Neuronal stem cell (in vitro differentiated cells): ENCODE data around the gene SLC22A16.

Experiments
- DNase-seq: peaks from one replicate; pipeline ENCODE4 v3.0.0-alpha.2; 2013; ENCODE audit warnings: low spot score
- H2AFZ ChIP-seq: one replicate; pipeline ENCODE4 v1.6.1; 2013; ENCODE audit warnings: mild to moderate bottlenecking, low read length, inconsistent platforms
- H2AK5ac ChIP-seq: 2 replicates; pipeline ENCODE4 v1.6.1; 2013; ENCODE audit warnings: low read depth, mild to moderate bottlenecking, inconsistent platforms, low read length, moderate library complexity, mixed read lengths
- H2BK120ac ChIP-seq: 2 replicates; pipeline ENCODE4 v1.6.1; 2013; ENCODE audit warnings: low read depth, mild to moderate bottlenecking, inconsistent platforms, low read length, moderate library complexity, mixed read lengths
- H2BK12ac ChIP-seq: one replicate; pipeline ENCODE4 v1.6.1; 2013; ENCODE audit warnings: low read length, inconsistent platforms
- H2BK15ac ChIP-seq: 2 replicates; pipeline ENCODE4 v1.6.1; 2013; ENCODE audit warnings: mild to moderate bottlenecking, low read length, inconsistent platforms, mixed read lengths
- H2BK5ac ChIP-seq: one replicate; pipeline ENCODE4 v1.6.1; 2013; ENCODE audit warnings: inconsistent platforms, mild to moderate bottlenecking, low read length, moderate library complexity
- H3K14ac ChIP-seq: one replicate; pipeline ENCODE4 v1.6.1; 2013; ENCODE audit warnings: low read length, inconsistent platforms
- H3K18ac ChIP-seq: 2 replicates; pipeline ENCODE4 v1.6.1; 2013; ENCODE audit warnings: low read length, inconsistent platforms
- H3K23ac ChIP-seq: 2 replicates; pipeline ENCODE4 v1.6.1; 2013; ENCODE audit warnings: low read depth, mild to moderate bottlenecking, mixed read lengths, low read length, inconsistent platforms; ENCODE audit not compliant: poor library complexity
- H3K27ac ChIP-seq: replicated peaks from 3 replicates; pipeline ENCODE4 v1.5.1; 2013; ENCODE audit warnings: low read length, inconsistent platforms
- H3K27me3 ChIP-seq, 3 experiments: 2 replicates each; pipeline ENCODE4 v1.6.1; 2013; ENCODE audit warnings: low read length in 3 of 3, mild to moderate bottlenecking in 2 of 3, inconsistent platforms in 1 of 3, low read depth in 1 of 3, mixed read lengths in 1 of 3, moderate library complexity in 1 of 3; ENCODE audit not compliant: control insufficient read depth in 3 of 3, insufficient read depth in 3 of 3
- H3K36me3 ChIP-seq, 2 donors: replicated peaks in 1 of 2; 2 replicates each; pipeline ENCODE4 v1.6.1; 2013; ENCODE audit warnings: low read length in 2 of 2; ENCODE audit not compliant: control insufficient read depth in 2 of 2, insufficient read depth in 2 of 2
- H3K4ac ChIP-seq: 2 replicates; pipeline ENCODE4 v1.6.1; 2013; ENCODE audit warnings: inconsistent platforms, mild to moderate bottlenecking, low read length, moderate library complexity
- H3K4me1 ChIP-seq, 2 donors: 1 replicate in 1 of 2; 2 replicates in 1 of 2; pipeline ENCODE4 v1.6.1; 2013; ENCODE audit warnings: low read length in 2 of 2, low read depth in 1 of 2; ENCODE audit not compliant: control insufficient read depth in 2 of 2, insufficient read depth in 1 of 2
- H3K4me2 ChIP-seq: one replicate; pipeline ENCODE4 v1.6.1; 2013; ENCODE audit warnings: mild to moderate bottlenecking, low read length, inconsistent platforms; ENCODE audit not compliant: insufficient read depth, poor library complexity, severe bottlenecking
- H3K4me3 ChIP-seq, 2 donors: 2 replicates each; pipeline ENCODE4 v1.5.1; 2013; ENCODE audit warnings: low read length in 2 of 2, mild to moderate bottlenecking in 2 of 2, inconsistent platforms in 1 of 2, moderate library complexity in 1 of 2
- H3K79me1 ChIP-seq: one replicate; pipeline ENCODE4 v1.6.1; 2013; ENCODE audit warnings: low read depth, mild to moderate bottlenecking, inconsistent platforms, low read length, moderate library complexity
- H3K9ac ChIP-seq: one replicate; pipeline ENCODE4 v1.6.1; 2013; ENCODE audit warnings: mild to moderate bottlenecking, low read depth, low read length, inconsistent platforms; ENCODE audit not compliant: poor library complexity
- H3K9me3 ChIP-seq, 2 donors: replicated peaks in 1 of 2; 2 replicates each; pipeline versions ENCODE3 to v1.6.1; 2013; ENCODE audit warnings: low read length in 2 of 2, mild to moderate bottlenecking in 2 of 2, inconsistent platforms in 1 of 2, low read depth in 1 of 2, mixed read lengths in 1 of 2, moderate library complexity in 1 of 2; ENCODE audit not compliant: control insufficient read depth in 2 of 2, insufficient read depth in 1 of 2
- H4K8ac ChIP-seq: one replicate; pipeline ENCODE4 v1.6.1; 2013; ENCODE audit warnings: low read depth, mild to moderate bottlenecking, inconsistent platforms, low read length, moderate library complexity
- H4K91ac ChIP-seq: one replicate; pipeline ENCODE4 v1.6.1; 2013; ENCODE audit warnings: low read length, low read depth, mild to moderate bottlenecking, inconsistent platforms; ENCODE audit not compliant: poor library complexity
- whole genome bisulfite sequencing, 2 donors: extraction: QIAGEN DNeasy Blood & Tissue Kit; methylation state at CpG; one replicate each; pipeline ENCODE4 v1.1.7; 2013; ENCODE audit warnings: missing lambda C conversion rate in 2 of 2, mixed read lengths in 1 of 2; ENCODE audit not compliant: insufficient read length in 2 of 2, insufficient replicate concordance in 1 of 2; ENCODE audit errors: extremely low coverage in 2 of 2; 5-methylcytosine and 5-hydroxymethylcytosine counted together

The SLC22A16 gene

DNA sequence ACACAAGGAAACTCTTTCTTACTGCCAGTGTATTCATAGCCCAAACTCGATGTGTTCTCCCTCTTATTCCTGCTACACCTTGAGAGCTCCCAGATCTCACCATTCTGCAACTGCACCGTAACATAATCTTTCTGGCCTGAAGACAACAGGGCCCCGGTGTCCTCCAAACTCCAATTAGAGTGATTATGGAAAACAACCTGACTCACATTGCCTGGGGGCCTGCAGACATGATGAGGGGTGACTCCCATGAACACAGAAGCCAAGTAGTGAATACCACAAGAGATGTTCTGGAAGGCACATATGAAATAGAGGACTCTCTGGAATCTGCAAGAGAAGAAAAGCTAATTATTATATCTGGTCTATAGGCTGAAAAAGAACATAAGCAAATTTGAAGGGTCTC lies 19.7 kb downstream of the SLC22A16 start:
- Histone ChIP-seq H3K27ac (no peak overlapping the region), H3K4me2 (no peak overlapping the region), H3K27me3 (no peaks in the 10 kb centered on the region), H2AFZ (no peak overlapping the region), H4K8ac (no peak overlapping the region), H2BK120ac (no peak overlapping the region), H3K9ac (no peak overlapping the region), H4K91ac (no peak overlapping the region), H3K14ac (no peak overlapping the region), H3K9me3 (peaks cover 0 to 6% of the 10 kb centered on the region in 2 donors), H2BK5ac (no peak overlapping the region), H2BK15ac (no peak overlapping the region), H3K4me3 (no peak overlapping the region), H2BK12ac (no peak overlapping the region), H3K79me1 (no peaks in the 10 kb centered on the region), H2AK5ac (no peak overlapping the region), H3K4me1 (peaks cover 0 to 5% of the 10 kb centered on the region in 2 donors), H3K23ac (no peak overlapping the region), H3K18ac (no peak overlapping the region), H3K36me3 (no peaks in the 10 kb centered on the region), H3K4ac (no peak overlapping the region)
- no CpG with 5 or more reads among the region's 3 CpGs for WGBS, 2 donors
- no peak for DNase-seq

DNA sequence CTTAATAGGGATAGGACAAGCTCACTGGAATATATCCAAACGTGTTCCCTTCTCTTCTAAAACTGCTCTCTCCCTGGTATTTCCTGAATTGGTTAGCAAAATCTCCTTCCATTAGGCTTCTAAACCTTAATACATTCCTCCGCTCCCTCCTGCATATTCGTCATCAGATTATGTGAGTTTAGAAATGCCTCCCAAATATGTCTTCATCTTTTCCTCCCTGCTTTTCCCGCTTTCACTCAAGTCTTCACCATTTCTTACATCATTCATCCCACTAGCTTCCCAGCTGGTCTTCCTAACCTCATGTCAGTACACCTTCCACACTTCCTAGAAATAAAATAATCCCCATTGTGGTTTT lies 26.9 kb downstream of the SLC22A16 start:
- H3K18ac ChIP-seq, result no peak overlapping the region
- no CpG with 5 or more reads among the region's 4 CpGs for WGBS, 2 donors
- no peak overlapping the region for H2BK5ac ChIP-seq
- no peaks in the 10 kb centered on the region for H3K36me3 ChIP-seq
- H3K4me3 ChIP-seq, result no peak overlapping the region
- no peak overlapping the region for H3K4me2 ChIP-seq
- H2BK12ac ChIP-seq, result no peak overlapping the region
- no peak overlapping the region for H3K23ac ChIP-seq
- H3K9ac ChIP-seq, result no peak overlapping the region
- no peaks in the 10 kb centered on the region for H3K27me3 ChIP-seq
- H2AK5ac ChIP-seq, result no peak overlapping the region
- H2AFZ ChIP-seq, result no peak overlapping the region
- H3K4me1 ChIP-seq, result peaks cover 0 to 6% of the 10 kb centered on the region in 2 donors
- H2BK120ac ChIP-seq, result no peak overlapping the region
- DNase-seq, result no peak
- no peak overlapping the region for H4K8ac ChIP-seq
- no peak overlapping the region for H3K14ac ChIP-seq
- H2BK15ac ChIP-seq, result no peak overlapping the region
- no peaks in the 10 kb centered on the region for H3K79me1 ChIP-seq
- no peak overlapping the region for H3K27ac ChIP-seq
- no peak overlapping the region for H4K91ac ChIP-seq
- no peak overlapping the region for H3K4ac ChIP-seq
- H3K9me3 ChIP-seq, result no peaks in the 10 kb centered on the region

DNA sequence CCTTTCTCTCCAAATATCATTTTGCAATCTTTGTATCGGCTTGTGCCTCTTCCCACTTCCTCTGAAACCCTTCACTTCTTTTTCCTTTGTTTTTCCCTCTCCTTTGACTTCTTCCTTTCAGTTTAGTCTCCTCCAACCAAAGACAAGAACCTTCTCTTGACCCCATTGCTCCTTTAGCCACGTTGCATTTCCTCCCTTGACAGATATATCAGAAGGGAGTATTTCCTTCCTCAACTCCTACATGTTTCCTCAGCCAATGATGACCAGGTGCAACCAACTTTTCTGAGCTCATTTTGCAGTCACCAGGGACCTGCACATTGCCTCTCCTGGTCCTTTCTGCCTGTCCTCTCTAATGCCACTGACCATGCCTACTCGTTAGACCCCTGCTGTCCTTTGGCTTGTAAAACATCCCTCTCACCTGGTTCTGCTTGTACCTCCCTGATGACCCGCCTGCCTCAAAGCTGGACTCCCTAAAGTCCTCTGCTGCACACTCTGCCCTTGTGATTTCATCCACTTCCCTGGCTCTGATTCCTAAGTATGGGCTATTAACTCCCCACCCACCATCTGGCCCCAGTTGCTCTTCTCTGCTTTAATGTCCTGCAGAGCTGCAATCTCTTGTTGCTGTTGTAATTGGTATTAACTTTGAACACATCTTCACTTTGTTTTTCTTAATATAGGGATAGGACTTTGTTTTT lies 27.4 kb downstream of the SLC22A16 start:
- H2BK12ac ChIP-seq, result no peak overlapping the region
- no peaks in the 10 kb centered on the region for H3K79me1 ChIP-seq
- no peak overlapping the region for H2AFZ ChIP-seq
- no peak overlapping the region for H2BK120ac ChIP-seq
- no peak overlapping the region for H4K8ac ChIP-seq
- no peak overlapping the region for H2AK5ac ChIP-seq
- H3K4me3 ChIP-seq, result no peak overlapping the region
- no peak overlapping the region for H3K27ac ChIP-seq
- no peak for DNase-seq
- no peaks in the 10 kb centered on the region for H3K9me3 ChIP-seq
- no peak overlapping the region for H3K23ac ChIP-seq
- H3K4ac ChIP-seq, result no peak overlapping the region
- no peak overlapping the region for H4K91ac ChIP-seq
- WGBS, 2 donors, result no CpG with 5 or more reads among the region's 4 CpGs
- H3K4me2 ChIP-seq, result no peak overlapping the region
- peaks cover 0 to 5% of the 10 kb centered on the region in 2 donors for H3K4me1 ChIP-seq
- no peaks in the 10 kb centered on the region for H3K36me3 ChIP-seq
- H2BK5ac ChIP-seq, result no peak overlapping the region
- no peak overlapping the region for H3K14ac ChIP-seq
- no peak overlapping the region for H3K18ac ChIP-seq
- H3K27me3 ChIP-seq, result no peaks in the 10 kb centered on the region
- no peak overlapping the region for H3K9ac ChIP-seq
- no peak overlapping the region for H2BK15ac ChIP-seq

DNA sequence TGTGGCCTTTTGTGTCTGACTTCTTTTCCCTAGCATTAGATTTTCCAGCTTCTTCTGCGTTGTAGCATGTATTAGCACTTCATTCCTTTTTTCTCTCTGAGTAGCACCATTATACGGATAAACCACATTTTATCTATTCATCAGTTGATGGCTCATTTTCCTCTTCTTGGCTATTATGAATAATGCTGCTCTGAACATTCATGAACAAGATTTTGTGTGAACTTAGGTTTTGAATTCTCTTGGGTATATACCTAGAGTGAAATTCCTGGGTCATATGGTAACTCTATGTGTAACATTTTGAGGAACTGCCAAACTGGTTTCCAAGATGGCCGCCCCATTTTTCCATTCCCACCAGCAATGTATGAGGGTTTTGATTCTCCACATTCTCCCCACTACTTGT lies 28.7 kb downstream of the SLC22A16 start:
- DNase-seq, result no peak
- WGBS, 2 donors, result no CpG with 5 or more reads among the region's 3 CpGs
- Histone ChIP-seq H3K18ac (no peak overlapping the region), H4K91ac (no peak overlapping the region), H3K14ac (no peak overlapping the region), H2BK120ac (no peak overlapping the region), H2BK12ac (no peak overlapping the region), H3K9me3 (no peaks in the 10 kb centered on the region), H3K4me3 (no peak overlapping the region), H3K27ac (no peak overlapping the region), H3K4me1 (peaks cover 0 to 1% of the 10 kb centered on the region in 2 donors), H2BK5ac (no peak overlapping the region), H3K79me1 (no peaks in the 10 kb centered on the region), H3K4ac (no peak overlapping the region), H3K36me3 (no peaks in the 10 kb centered on the region), H4K8ac (no peak overlapping the region), H3K4me2 (no peak overlapping the region), H3K23ac (no peak overlapping the region), H3K9ac (no peak overlapping the region), H3K27me3 (no peaks in the 10 kb centered on the region), H2AFZ (no peak overlapping the region), H2AK5ac (no peak overlapping the region), H2BK15ac (no peak overlapping the region)
